Liver (tissue), 9 donors: ENCODE results near the gene PIGT. TPM values are rescaled to one million over a fixed set of nuclear protein-coding genes. Genes with fewer than 3 reads are reported as not detected.
A peak's percentile ranks its signal among the peaks of the same experiment; 100 is the strongest.

Experiments
- DNase-seq: peaks from one replicate; pipeline ENCODE4 v3.0.0-alpha.2; 2017; ENCODE audit warnings: low spot score
- H3K27ac ChIP-seq, 2 donors: one replicate each; pipeline ENCODE4 v1.7.0; 2013; ENCODE audit warnings: inconsistent platforms in 2 of 2, low read length in 2 of 2, control low read depth in 1 of 2, low read depth in 1 of 2, mild to moderate bottlenecking in 1 of 2
- H3K27me3 ChIP-seq, 4 donors: one replicate each; pipeline versions ENCODE4 v1.6.1 to v1.7.0; 2013; ENCODE audit warnings: low read length in 3 of 4, inconsistent platforms in 1 of 4, mild to moderate bottlenecking in 1 of 4, moderate library complexity in 1 of 4; ENCODE audit not compliant: control insufficient read depth in 4 of 4, insufficient read depth in 4 of 4
- H3K36me3 ChIP-seq, 4 donors: one replicate each; pipeline versions ENCODE4 v1.6.1 to v1.7.0; 2013; ENCODE audit warnings: low read length in 3 of 4, mild to moderate bottlenecking in 3 of 4, low read depth in 1 of 4, moderate library complexity in 1 of 4; ENCODE audit not compliant: control insufficient read depth in 4 of 4, insufficient read depth in 3 of 4
- H3K4me1 ChIP-seq, 4 donors: one replicate each; pipeline versions ENCODE4 v1.6.1 to v1.7.0; 2013; ENCODE audit warnings: low read length in 3 of 4, mild to moderate bottlenecking in 3 of 4, moderate library complexity in 1 of 4; ENCODE audit not compliant: control insufficient read depth in 4 of 4, insufficient read depth in 4 of 4
- H3K4me3 ChIP-seq, 3 donors: one replicate each; pipeline versions ENCODE4 v1.6.1 to v1.7.0; 2013; ENCODE audit warnings: low read length in 3 of 3, control low read depth in 1 of 3, low read depth in 1 of 3, mild to moderate bottlenecking in 1 of 3
- H3K9ac ChIP-seq, 2 donors: one replicate each; pipeline ENCODE4 v1.7.0; 2013; ENCODE audit warnings: low read length in 2 of 2, mild to moderate bottlenecking in 2 of 2, moderate library complexity in 2 of 2, control low read depth in 1 of 2, low read depth in 1 of 2
- H3K9me3 ChIP-seq, 4 donors: one replicate each; pipeline versions ENCODE4 v1.6.1 to v1.7.0; 2013; ENCODE audit warnings: low read length in 3 of 4; ENCODE audit not compliant: control insufficient read depth in 4 of 4
- ATF3 ChIP-seq: IDR thresholded peaks from 2 replicates; pipeline ENCODE4 v1.6.1; 2016; ENCODE audit warnings: antibody characterized with exemption
- CTCF ChIP-seq: fragments of 150-350 bp; IDR thresholded peaks from 2 replicates; pipeline ENCODE4 v1.5.1; 2017; ENCODE audit warnings: improper control_type of control experiment, low read depth, low read length; ENCODE audit not compliant: missing input control
- EGR1 ChIP-seq, 2 donors: IDR thresholded peaks; 2 replicates each; pipeline ENCODE4 v1.6.1; 2016 to 2018; ENCODE audit warnings: antibody characterized with exemption in 2 of 2, low read depth in 2 of 2
- FOXA1 ChIP-seq: IDR thresholded peaks from 2 replicates; pipeline ENCODE4 v1.6.1; 2016; ENCODE audit warnings: antibody characterized with exemption
- FOXA2 ChIP-seq: IDR thresholded peaks from 2 replicates; pipeline ENCODE4 v1.6.1; 2016; ENCODE audit warnings: antibody characterized with exemption
- GABPA ChIP-seq, 2 donors: IDR thresholded peaks in 1 of 2; conservative IDR thresholded peaks in 1 of 2; 2 replicates each; pipeline ENCODE4 v1.6.1; 2016; ENCODE audit warnings: antibody characterized with exemption in 2 of 2, mild to moderate bottlenecking in 1 of 2, moderate library complexity in 1 of 2
- HNF4A ChIP-seq, 2 donors: conservative IDR thresholded peaks; 2 replicates each; pipeline ENCODE4 v1.6.1; 2016; ENCODE audit warnings: antibody characterized with exemption in 2 of 2, mild to moderate bottlenecking in 2 of 2
- HNF4G ChIP-seq: IDR thresholded peaks from 2 replicates; pipeline ENCODE4 v1.6.1; 2016; ENCODE audit warnings: antibody characterized with exemption
- JUND ChIP-seq, 2 donors: IDR thresholded peaks; 2 replicates each; pipeline ENCODE4 v1.6.1; 2016; ENCODE audit warnings: antibody characterized with exemption in 2 of 2
- MAX ChIP-seq: IDR thresholded peaks from 2 replicates; pipeline ENCODE4 v1.6.1; 2016; ENCODE audit warnings: antibody characterized with exemption
- NR2F2 ChIP-seq: IDR thresholded peaks from 2 replicates; pipeline ENCODE4 v1.6.1; 2016; ENCODE audit warnings: antibody characterized with exemption
- RAD21 ChIP-seq, 2 donors: IDR thresholded peaks; 2 replicates each; pipeline ENCODE4 v1.6.1; 2016; ENCODE audit warnings: antibody characterized with exemption in 2 of 2, mild to moderate bottlenecking in 2 of 2
- REST ChIP-seq: IDR thresholded peaks from 2 replicates; pipeline ENCODE4 v1.6.1; 2016; ENCODE audit warnings: antibody characterized with exemption, mild to moderate bottlenecking
- RXRA ChIP-seq, 2 donors: IDR thresholded peaks; 2 replicates each; pipeline ENCODE4 v1.6.1; 2017 to 2018; ENCODE audit warnings: antibody characterized with exemption in 2 of 2, mild to moderate bottlenecking in 1 of 2
- SP1 ChIP-seq: IDR thresholded peaks from 2 replicates; pipeline ENCODE4 v1.6.1; 2018; ENCODE audit warnings: antibody characterized with exemption, mild to moderate bottlenecking
- TAF1 ChIP-seq: conservative IDR thresholded peaks from 2 replicates; pipeline ENCODE4 v1.6.1; 2016; ENCODE audit warnings: antibody characterized with exemption, mild to moderate bottlenecking
- YY1 ChIP-seq: IDR thresholded peaks from 2 replicates; pipeline ENCODE4 v1.6.1; 2016; ENCODE audit warnings: antibody characterized with exemption, mild to moderate bottlenecking
- WGBS: extraction: QIAGEN DNeasy Blood & Tissue Kit; methylation state at CpG from one replicate; pipeline ENCODE4 v1.1.7; 2013; 5-methylcytosine and 5-hydroxymethylcytosine counted together
- polyA plus RNA-seq, 2 donors: library from polyadenylated mRNA; stranded (reverse) in 1 of 2; unstranded in 1 of 2; fragments of 200-250 nt in 1 of 2; fragments of >200 nt in 1 of 2; fragmentation: Nextera tagmentation in 1 of 2; extraction: Ambion mirVana in 1 of 2; gene quantifications; one replicate each; pipeline versions ENCODE4 v1.2.1 to v1.2.3, GENCODE V29; 2013 to 2015
- total RNA-seq, 2 donors: library from RNA; depleted of rRNA; stranded (reverse); fragments of >200 nt; gene quantifications; one replicate each; pipeline ENCODE4 v1.2.3, GENCODE V29; 2014
- donor health status: healthy.
- donor health status: healthy.
- donor health status: healthy.
- donor health status: healthy.
- donor health status: healthy.

Gene PIGT
- total and polyA plus RNA-seq, 4 donors = 14.4 to 64.5 (median 34.1) TPM

GRCh38 chr20:45452772-45453691, 37.1 kb downstream of the PIGT start:
- H3K27ac ChIP-seq = no peak overlapping the region
- no peaks in the 10 kb centered on the region for H3K27me3 ChIP-seq
- H3K4me3 ChIP-seq = no peak overlapping the region
- no peak for DNase-seq
- WGBS = 77% methylated on average over 4 of the region's 4 CpGs
- H3K9me3 ChIP-seq = no peaks in the 10 kb centered on the region
- H3K36me3 ChIP-seq = no peaks in the 10 kb centered on the region
- H3K9ac ChIP-seq = no peak overlapping the region
- no peaks in the 10 kb centered on the region for H3K4me1 ChIP-seq
- no peak for TF ChIP-seq NR2F2
- no peak for TF ChIP-seq TAF1
- no peak for TF ChIP-seq JUND (IDR thresholded peaks at IDR 0.05)
- TF ChIP-seq YY1 = no peak
- no peak for TF ChIP-seq GABPA (IDR thresholded peaks at IDR 0.05 in 1 of 2, conservative IDR thresholded peaks at IDR 0.05 in 1 of 2)
- no peak for TF ChIP-seq SP1
- TF ChIP-seq HNF4G = no peak
- TF ChIP-seq RAD21 (IDR thresholded peaks at IDR 0.05) = no peak
- TF ChIP-seq MAX = no peak
- no peak for TF ChIP-seq HNF4A (conservative IDR thresholded peaks at IDR 0.05)
- TF ChIP-seq CTCF = no peak
- no peak for TF ChIP-seq EGR1 (IDR thresholded peaks at IDR 0.05; ENCODE audit: low read depth in 2 of 2)
- TF ChIP-seq FOXA1 = no peak
- no peak for TF ChIP-seq REST
- no peak for TF ChIP-seq FOXA2
- no peak for TF ChIP-seq ATF3
- no peak for TF ChIP-seq RXRA (IDR thresholded peaks at IDR 0.05)

GRCh38 chr20:45456632-45457031, 40.7 kb downstream of the PIGT start:
- DNase-seq = no peak
- TF ChIP-seq CTCF = peak; percentile 33
- TF ChIP-seq JUND (IDR thresholded peaks at IDR 0.05) = no peak
- peak; percentile 47 to 64 for TF ChIP-seq RAD21 (IDR thresholded peaks at IDR 0.05)
- TF ChIP-seq YY1 = no peak
- H3K9me3 ChIP-seq = no peaks in the 10 kb centered on the region
- no peak overlapping the region for H3K4me3 ChIP-seq
- H3K27ac ChIP-seq = no peak overlapping the region
- no peaks in the 10 kb centered on the region for H3K4me1 ChIP-seq
- H3K9ac ChIP-seq = no peak overlapping the region
- H3K36me3 ChIP-seq = no peaks in the 10 kb centered on the region
- WGBS = 26% methylated on average over 6 of the region's 6 CpGs
- peaks cover 0 to 3% (median 0%) of the 10 kb centered on the region in 4 donors for H3K27me3 ChIP-seq
